ENCODE measurements around the gene CNOT4. TPM values are rescaled to one million over a fixed set of nuclear protein-coding genes. Genes with fewer than 3 reads are reported as not detected.

The CNOT4 gene
- total and polyA plus RNA-seq, 2 of the 13 experiments (the other 11 are each of a cell fraction or from before 2014, with no cell fraction given) = 7.4 to 8.4 TPM

DNA sequence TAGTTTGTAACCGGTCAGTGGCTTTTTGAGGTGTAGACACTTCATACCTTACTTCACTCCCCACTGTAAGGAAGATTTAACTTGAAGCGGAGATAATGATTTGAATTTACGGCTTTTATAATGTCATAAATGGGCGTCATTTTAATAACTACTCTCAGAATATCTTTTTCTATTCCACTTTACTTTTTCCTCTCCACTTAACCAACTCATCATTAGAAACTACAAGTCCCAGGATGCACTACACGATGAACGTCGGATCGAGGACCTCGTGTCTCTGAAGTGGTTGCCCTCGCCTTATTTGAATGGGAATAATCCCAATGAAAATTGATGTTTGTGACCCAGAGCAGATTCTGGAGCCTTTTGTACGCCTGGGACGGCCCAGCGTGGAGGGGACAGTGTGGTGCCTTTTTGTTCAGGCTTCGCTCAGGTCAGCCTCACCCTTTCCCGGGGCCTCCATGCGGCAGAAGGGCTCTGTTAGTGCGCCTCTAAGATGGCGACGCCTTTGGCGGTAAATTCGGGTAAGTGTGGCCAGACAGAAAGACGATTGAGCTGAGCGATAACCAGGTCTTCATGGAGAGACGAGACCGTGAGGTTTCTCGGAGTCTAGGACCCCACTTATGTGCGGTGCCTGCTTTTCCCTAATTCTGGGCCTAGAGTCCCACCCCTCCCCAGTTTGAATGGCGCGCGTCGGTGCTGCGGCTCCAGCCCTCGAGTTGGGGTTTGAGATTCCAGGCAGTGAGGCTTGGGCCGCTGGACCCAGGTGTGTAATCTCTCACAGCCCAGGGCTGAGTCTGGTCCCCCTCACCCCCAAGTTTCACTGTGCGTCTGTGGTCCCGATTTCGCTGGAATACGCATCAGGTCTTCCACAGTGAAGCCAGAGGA lies 47.8 kb upstream of the CNOT4 start, which contains the start of gene NUP205 (continued):
- TF ChIP-seq, protein P1, sequence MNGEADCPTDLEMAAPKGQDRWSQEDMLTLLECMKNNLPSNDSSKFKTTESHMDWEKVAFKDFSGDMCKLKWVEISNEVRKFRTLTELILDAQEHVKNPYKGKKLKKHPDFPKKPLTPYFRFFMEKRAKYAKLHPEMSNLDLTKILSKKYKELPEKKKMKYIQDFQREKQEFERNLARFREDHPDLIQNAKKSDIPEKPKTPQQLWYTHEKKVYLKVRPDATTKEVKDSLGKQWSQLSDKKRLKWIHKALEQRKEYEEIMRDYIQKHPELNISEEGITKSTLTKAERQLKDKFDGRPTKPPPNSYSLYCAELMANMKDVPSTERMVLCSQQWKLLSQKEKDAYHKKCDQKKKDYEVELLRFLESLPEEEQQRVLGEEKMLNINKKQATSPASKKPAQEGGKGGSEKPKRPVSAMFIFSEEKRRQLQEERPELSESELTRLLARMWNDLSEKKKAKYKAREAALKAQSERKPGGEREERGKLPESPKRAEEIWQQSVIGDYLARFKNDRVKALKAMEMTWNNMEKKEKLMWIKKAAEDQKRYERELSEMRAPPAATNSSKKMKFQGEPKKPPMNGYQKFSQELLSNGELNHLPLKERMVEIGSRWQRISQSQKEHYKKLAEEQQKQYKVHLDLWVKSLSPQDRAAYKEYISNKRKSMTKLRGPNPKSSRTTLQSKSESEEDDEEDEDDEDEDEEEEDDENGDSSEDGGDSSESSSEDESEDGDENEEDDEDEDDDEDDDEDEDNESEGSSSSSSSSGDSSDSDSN (CRISPR knock-in tag; IDR thresholded peaks at IDR 0.05) = peak; percentile 56; the same call in 1 of the 2 replicates
- TF ChIP-seq MBD4 (IDR thresholded peaks at IDR 0.05; ENCODE audit: borderline replicate concordance, low read length) = no peak
- TF ChIP-seq PHF20 (CRISPR knock-in tag; IDR thresholded peaks at IDR 0.05) = peak; percentile 77
- TF ChIP-seq CAMTA2 (CRISPR knock-in tag; IDR thresholded peaks at IDR 0.05; ENCODE audit: borderline replicate concordance) = peak; percentile 88; the same call in 1 of the 2 replicates
- peak; percentile 31; the same call in 1 of the 2 replicates for TF ChIP-seq GATAD2A (CRISPR knock-in tag; IDR thresholded peaks at IDR 0.05)
- peak; percentile 67 for TF ChIP-seq TBX2 (CRISPR knock-in tag; IDR thresholded peaks at IDR 0.05; ENCODE audit: borderline replicate concordance)
- no peak for TF ChIP-seq ZNF207 (IDR thresholded peaks at IDR 0.05; ENCODE audit: borderline replicate concordance)
- TF ChIP-seq, protein P2, sequence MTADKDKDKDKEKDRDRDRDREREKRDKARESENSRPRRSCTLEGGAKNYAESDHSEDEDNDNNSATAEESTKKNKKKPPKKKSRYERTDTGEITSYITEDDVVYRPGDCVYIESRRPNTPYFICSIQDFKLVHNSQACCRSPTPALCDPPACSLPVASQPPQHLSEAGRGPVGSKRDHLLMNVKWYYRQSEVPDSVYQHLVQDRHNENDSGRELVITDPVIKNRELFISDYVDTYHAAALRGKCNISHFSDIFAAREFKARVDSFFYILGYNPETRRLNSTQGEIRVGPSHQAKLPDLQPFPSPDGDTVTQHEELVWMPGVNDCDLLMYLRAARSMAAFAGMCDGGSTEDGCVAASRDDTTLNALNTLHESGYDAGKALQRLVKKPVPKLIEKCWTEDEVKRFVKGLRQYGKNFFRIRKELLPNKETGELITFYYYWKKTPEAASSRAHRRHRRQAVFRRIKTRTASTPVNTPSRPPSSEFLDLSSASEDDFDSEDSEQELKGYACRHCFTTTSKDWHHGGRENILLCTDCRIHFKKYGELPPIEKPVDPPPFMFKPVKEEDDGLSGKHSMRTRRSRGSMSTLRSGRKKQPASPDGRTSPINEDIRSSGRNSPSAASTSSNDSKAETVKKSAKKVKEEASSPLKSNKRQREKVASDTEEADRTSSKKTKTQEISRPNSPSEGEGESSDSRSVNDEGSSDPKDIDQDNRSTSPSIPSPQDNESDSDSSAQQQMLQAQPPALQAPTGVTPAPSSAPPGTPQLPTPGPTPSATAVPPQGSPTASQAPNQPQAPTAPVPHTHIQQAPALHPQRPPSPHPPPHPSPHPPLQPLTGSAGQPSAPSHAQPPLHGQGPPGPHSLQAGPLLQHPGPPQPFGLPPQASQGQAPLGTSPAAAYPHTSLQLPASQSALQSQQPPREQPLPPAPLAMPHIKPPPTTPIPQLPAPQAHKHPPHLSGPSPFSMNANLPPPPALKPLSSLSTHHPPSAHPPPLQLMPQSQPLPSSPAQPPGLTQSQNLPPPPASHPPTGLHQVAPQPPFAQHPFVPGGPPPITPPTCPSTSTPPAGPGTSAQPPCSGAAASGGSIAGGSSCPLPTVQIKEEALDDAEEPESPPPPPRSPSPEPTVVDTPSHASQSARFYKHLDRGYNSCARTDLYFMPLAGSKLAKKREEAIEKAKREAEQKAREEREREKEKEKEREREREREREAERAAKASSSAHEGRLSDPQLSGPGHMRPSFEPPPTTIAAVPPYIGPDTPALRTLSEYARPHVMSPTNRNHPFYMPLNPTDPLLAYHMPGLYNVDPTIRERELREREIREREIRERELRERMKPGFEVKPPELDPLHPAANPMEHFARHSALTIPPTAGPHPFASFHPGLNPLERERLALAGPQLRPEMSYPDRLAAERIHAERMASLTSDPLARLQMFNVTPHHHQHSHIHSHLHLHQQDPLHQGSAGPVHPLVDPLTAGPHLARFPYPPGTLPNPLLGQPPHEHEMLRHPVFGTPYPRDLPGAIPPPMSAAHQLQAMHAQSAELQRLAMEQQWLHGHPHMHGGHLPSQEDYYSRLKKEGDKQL (CRISPR knock-in tag; IDR thresholded peaks at IDR 0.05; ENCODE audit: low read depth) = no peak
- TF ChIP-seq ZNF570 (CRISPR knock-in tag; IDR thresholded peaks at IDR 0.05; ENCODE audit: borderline replicate concordance) = peak; percentile 70; the same call in 1 of the 2 replicates
- TF ChIP-seq ZNF441 (CRISPR knock-in tag; IDR thresholded peaks at IDR 0.05; ENCODE audit: borderline replicate concordance) = peak; percentile 29; the same call in 1 of the 2 replicates
- peak; percentile 86 for TF ChIP-seq POLR2AphosphoS5 (IDR thresholded peaks at IDR 0.05; ENCODE audit: low read depth, low read length)
- TF ChIP-seq ARNT2 (CRISPR knock-in tag; IDR thresholded peaks at IDR 0.05; ENCODE audit: low read depth) = peak; percentile 48; the same call in 1 of the 2 replicates
- no peak for TF ChIP-seq RORA (CRISPR knock-in tag; IDR thresholded peaks at IDR 0.05)
- TF ChIP-seq, protein P3, sequence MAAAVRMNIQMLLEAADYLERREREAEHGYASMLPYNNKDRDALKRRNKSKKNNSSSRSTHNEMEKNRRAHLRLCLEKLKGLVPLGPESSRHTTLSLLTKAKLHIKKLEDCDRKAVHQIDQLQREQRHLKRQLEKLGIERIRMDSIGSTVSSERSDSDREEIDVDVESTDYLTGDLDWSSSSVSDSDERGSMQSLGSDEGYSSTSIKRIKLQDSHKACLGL (CRISPR knock-in tag; IDR thresholded peaks at IDR 0.05) = peak; percentile 75; the same call in 1 of the 2 replicates
- TF ChIP-seq, protein P4, sequence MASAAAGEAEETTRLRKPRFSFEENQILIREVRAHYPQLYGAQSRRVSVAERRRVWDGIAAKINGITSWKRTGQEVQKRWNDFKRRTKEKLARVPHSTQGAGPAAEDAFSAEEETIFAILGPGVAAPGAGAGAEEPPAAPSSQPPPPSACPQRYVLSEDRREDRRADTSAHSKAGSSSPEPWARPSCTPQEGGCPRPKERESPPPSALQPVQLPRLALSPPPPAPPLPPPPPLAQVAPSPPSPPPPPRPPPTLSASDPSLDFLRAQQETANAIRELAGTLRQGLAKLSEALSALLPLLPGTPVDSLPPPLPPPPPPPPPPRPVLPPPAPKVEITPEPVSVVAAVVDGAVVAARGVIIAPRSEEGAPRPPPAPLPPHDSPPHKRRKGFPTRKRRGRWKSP (CRISPR knock-in tag; IDR thresholded peaks at IDR 0.05) = peak; percentile 81
- TF ChIP-seq, protein P5, sequence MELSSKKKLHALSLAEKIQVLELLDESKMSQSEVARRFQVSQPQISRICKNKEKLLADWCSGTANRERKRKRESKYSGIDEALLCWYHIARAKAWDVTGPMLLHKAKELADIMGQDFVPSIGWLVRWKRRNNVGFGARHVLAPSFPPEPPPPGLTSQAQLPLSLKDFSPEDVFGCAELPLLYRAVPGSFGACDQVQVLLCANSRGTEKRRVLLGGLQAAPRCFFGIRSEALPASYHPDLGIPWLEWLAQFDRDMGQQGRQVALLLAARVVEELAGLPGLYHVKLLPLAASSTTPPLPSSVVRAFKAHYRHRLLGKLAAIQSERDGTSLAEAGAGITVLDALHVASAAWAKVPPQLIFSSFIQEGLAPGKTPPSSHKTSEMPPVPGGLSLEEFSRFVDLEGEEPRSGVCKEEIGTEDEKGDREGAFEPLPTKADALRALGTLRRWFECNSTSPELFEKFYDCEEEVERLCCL (CRISPR knock-in tag; IDR thresholded peaks at IDR 0.05; ENCODE audit: borderline replicate concordance) = no peak; the same call in 1 of the 2 replicates
- no peak for TF ChIP-seq ZNF724P (CRISPR knock-in tag; IDR thresholded peaks at IDR 0.05; ENCODE audit: borderline replicate concordance)

Data from HepG2 (cell line).